Smooth muscle cell (in vitro differentiated cells): ENCODE data around the gene DCLRE1C. TPM values are rescaled to one million over a fixed set of nuclear protein-coding genes. Genes with fewer than 3 reads are reported as not detected.

ENCODE experiments used
- DNase-seq: peaks from one replicate; lab custom pipeline; 2025; ENCODE audit not compliant: unreplicated experiment; lab: John Stamatoyannopoulos, UW
- H2AFZ ChIP-seq: fragments of 200-600 bp; sonication (generic); 2 replicates; pipeline ENCODE4 v1.6.0; 2016; ENCODE audit warnings: antibody characterized with exemption, low read depth, mild to moderate bottlenecking
- H3F3A ChIP-seq: fragments of 200-600 bp; sonication (generic); 2 replicates; pipeline ENCODE4 v1.6.0; 2017; ENCODE audit warnings: antibody characterized with exemption, low read depth
- H3K27ac ChIP-seq: fragments of 200-600 bp; sonication (generic); 2 replicates; pipeline ENCODE4 v1.5.1; 2016; ENCODE audit warnings: low read depth, mild to moderate bottlenecking
- H3K27me3 ChIP-seq: fragments of 200-600 bp; sonication (generic); 2 replicates; pipeline ENCODE4 v1.6.1; 2016; ENCODE audit warnings: low read depth, mild to moderate bottlenecking
- H3K36me3 ChIP-seq: fragments of 200-600 bp; sonication (generic); 2 replicates; pipeline ENCODE4 v1.5.1; 2016; ENCODE audit warnings: low read depth
- H3K4me1 ChIP-seq: fragments of 200-600 bp; sonication (generic); 2 replicates; pipeline ENCODE4 v1.5.1; 2016; ENCODE audit warnings: low read depth
- H3K4me2 ChIP-seq: fragments of 200-600 bp; sonication (generic); 2 replicates; pipeline ENCODE4 v1.6.0; 2016; ENCODE audit warnings: mild to moderate bottlenecking
- H3K4me3 ChIP-seq: fragments of 200-600 bp; sonication (generic); 2 replicates; pipeline ENCODE4 v1.5.1; 2016; ENCODE audit warnings: mild to moderate bottlenecking
- H3K79me2 ChIP-seq: fragments of 200-600 bp; sonication (generic); 2 replicates; pipeline ENCODE4 v1.6.0; 2016; ENCODE audit warnings: low read depth, mild to moderate bottlenecking
- H3K9ac ChIP-seq: fragments of 200-600 bp; sonication (generic); 2 replicates; pipeline ENCODE4 v1.6.0; 2016; ENCODE audit warnings: low read depth
- H3K9me3 ChIP-seq: fragments of 200-600 bp; sonication (generic); replicated peaks from 2 replicates; pipeline ENCODE4 v1.5.1; 2016; ENCODE audit warnings: low read depth
- H4K20me1 ChIP-seq: fragments of 200-600 bp; sonication (generic); 2 replicates; pipeline ENCODE4 v1.6.0; 2016; ENCODE audit warnings: low read depth
- CTCF ChIP-seq: fragments of 200-600 bp; sonication (generic); IDR thresholded peaks from 2 replicates; pipeline ENCODE4 v1.5.1; 2017; ENCODE audit warnings: borderline replicate concordance, mild to moderate bottlenecking, antibody characterized with exemption; ENCODE audit not compliant: insufficient read depth, poor library complexity, severe bottlenecking
- WGBS: methylation state at CpG from one replicate; pipeline ENCODE4 v1.1.7; 2016; ENCODE audit warnings: low lambda C conversion rate; 5-methylcytosine and 5-hydroxymethylcytosine counted together
- polyA plus RNA-seq: library from polyadenylated mRNA; unstranded; fragments of >200 nt; fragmentation: Nextera tagmentation; extraction: Ambion mirVana; gene quantifications from 2 replicates; pipeline ENCODE4 v1.2.1, GENCODE V29; 2016
- total RNA-seq: library from RNA; depleted of rRNA; stranded (reverse); fragments of >200 nt; gene quantifications from 2 replicates; pipeline ENCODE4 v1.2.3, GENCODE V29; 2014

Gene DCLRE1C
- total and polyA plus RNA-seq, 2 experiments from 2014 or later: 7.0 to 7.6 TPM

DNA sequence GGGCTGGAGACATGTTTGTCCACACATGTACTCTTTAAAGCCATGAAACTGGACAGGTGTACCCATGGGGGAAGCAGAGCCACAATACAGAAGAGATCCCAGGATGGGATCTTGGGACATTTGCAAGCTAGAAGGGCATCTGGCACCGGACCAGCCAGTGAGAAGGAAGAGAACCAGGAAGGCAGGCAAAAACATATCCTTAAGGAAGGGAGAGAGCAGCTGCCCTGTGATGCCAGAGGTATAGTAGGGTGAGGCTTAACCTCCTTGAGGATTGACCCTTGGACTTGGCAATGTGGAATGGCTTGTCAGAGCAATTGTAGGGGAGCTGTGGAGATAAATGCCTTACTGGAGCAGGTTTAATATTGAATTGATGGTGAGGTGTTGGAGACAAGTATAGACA lies 93.1 kb downstream of the DCLRE1C start:
- Histone ChIP-seq H3K36me3 (peaks cover 3% of the 10 kb centered on the region), H3K9ac (no peak overlapping the region), H3K79me2 (no peaks in the 10 kb centered on the region), H3K27ac (no peak overlapping the region), H2AFZ (no peak overlapping the region), H3K9me3 (no peaks in the 10 kb centered on the region), H3K27me3 (no peaks in the 10 kb centered on the region), H3K4me3 (no peak overlapping the region), H3K4me2 (no peak overlapping the region), H3F3A (no peaks in the 10 kb centered on the region), H3K4me1 (no peaks in the 10 kb centered on the region), H4K20me1 (no peaks in the 10 kb centered on the region)
- 96% methylated on average over 1 of the region's 1 CpG for WGBS
- no peak for TF ChIP-seq CTCF
- no peak for DNase-seq

DNA sequence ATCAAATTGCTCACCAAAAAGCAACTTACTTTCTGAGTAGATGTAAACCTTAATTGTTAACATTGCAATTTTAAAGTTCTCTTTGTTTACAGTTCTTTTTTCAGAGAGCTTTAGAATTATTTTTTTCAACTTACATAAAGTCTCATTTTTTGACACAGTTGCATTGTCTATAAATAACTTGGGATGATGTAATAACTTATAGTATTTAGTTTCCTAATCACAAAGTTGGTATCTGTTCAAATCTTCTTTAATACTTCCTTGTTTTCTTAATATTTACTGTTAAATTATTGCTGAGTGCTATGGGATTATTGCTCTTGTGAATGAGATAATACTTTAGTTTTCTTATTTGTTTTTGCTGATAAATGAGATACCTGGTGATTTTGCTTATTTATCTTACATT lies 94.1 kb downstream of the DCLRE1C start:
- no peaks in the 10 kb centered on the region for H4K20me1 ChIP-seq
- no peaks in the 10 kb centered on the region for H3K27me3 ChIP-seq
- H3K4me3 ChIP-seq: no peak overlapping the region
- no peak for TF ChIP-seq CTCF
- H3F3A ChIP-seq: no peaks in the 10 kb centered on the region
- no peak overlapping the region for H3K4me2 ChIP-seq
- peaks cover 3% of the 10 kb centered on the region for H3K36me3 ChIP-seq
- no peaks in the 10 kb centered on the region for H3K9me3 ChIP-seq
- H3K27ac ChIP-seq: no peak overlapping the region
- no peak overlapping the region for H2AFZ ChIP-seq
- no peak for DNase-seq
- H3K79me2 ChIP-seq: no peaks in the 10 kb centered on the region
- H3K9ac ChIP-seq: no peak overlapping the region
- H3K4me1 ChIP-seq: no peaks in the 10 kb centered on the region

- TF ChIP-seq CTCF: no peak
- H3K79me2 ChIP-seq: no peaks in the 10 kb centered on the region
Measured at GRCh38 chr10:14859043-14859442, 94.9 kb downstream of the DCLRE1C start.

DNA sequence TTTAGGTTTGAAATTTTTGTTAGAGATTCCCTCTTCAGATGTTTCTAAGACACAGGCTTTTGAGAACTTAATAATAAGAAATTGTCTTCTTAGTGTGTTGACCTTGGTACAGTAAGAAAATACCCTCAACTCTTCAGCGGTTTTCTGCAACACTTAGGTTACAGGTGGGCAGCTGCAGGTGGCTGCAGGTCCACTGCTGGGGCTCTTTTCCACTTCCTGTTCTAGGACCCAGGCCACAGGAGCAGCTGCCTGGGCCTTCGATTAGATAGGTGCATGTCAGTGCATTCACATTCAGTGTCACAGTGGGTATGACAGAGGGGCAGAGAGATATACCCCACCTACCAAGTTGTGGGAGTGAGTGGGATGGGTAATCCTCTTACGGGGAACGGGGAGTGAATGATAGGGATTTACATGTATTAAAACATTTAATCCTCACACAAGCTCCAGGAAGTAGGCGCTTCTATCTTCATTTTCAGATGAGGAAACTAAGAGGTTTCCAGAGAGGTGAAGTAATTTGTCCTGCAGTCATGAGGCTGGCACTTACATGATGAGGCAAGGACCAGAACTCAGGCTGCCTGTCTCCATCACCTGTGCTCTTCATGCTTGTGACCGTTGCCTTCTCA lies 95.4 kb downstream of the DCLRE1C start:
- Histone ChIP-seq H3K36me3 (peaks cover 3% of the 10 kb centered on the region), H3K79me2 (no peaks in the 10 kb centered on the region), H4K20me1 (no peaks in the 10 kb centered on the region), H3K27ac (no peak overlapping the region), H3K9me3 (no peaks in the 10 kb centered on the region), H2AFZ (no peak overlapping the region), H3K27me3 (no peaks in the 10 kb centered on the region), H3K4me1 (no peaks in the 10 kb centered on the region), H3K4me3 (no peak overlapping the region), H3K9ac (no peak overlapping the region), H3F3A (no peaks in the 10 kb centered on the region), H3K4me2 (no peak overlapping the region)
- TF ChIP-seq CTCF: no peak
- WGBS: 95% methylated on average over 6 of the region's 6 CpGs
- no peak for DNase-seq

More at GRCh38 chr10:14859043-14859442, 94.9 kb downstream of the DCLRE1C start:
- Histone ChIP-seq H2AFZ (no peak overlapping the region), H4K20me1 (no peaks in the 10 kb centered on the region), H3K4me3 (no peak overlapping the region), H3K9ac (no peak overlapping the region), H3F3A (no peaks in the 10 kb centered on the region), H3K9me3 (no peaks in the 10 kb centered on the region), H3K27ac (no peak overlapping the region), H3K27me3 (no peaks in the 10 kb centered on the region), H3K4me2 (no peak overlapping the region), H3K4me1 (no peaks in the 10 kb centered on the region), H3K36me3 (peaks cover 3% of the 10 kb centered on the region)
- WGBS: 95% methylated on average over 5 of the region's 5 CpGs
- DNase-seq: no peak
